Liver (tissue), 9 donors: Measurements from ENCODE around the gene BTBD7. TPM values are rescaled to one million over a fixed set of nuclear protein-coding genes. Genes with fewer than 3 reads are reported as not detected.

Source experiments
- DNase-seq: peaks from one replicate; pipeline ENCODE4 v3.0.0-alpha.2; 2017; ENCODE audit warnings: low spot score
- H3K27ac ChIP-seq, 2 donors: one replicate each; pipeline ENCODE4 v1.7.0; 2013; ENCODE audit warnings: inconsistent platforms in 2 of 2, low read length in 2 of 2, control low read depth in 1 of 2, low read depth in 1 of 2, mild to moderate bottlenecking in 1 of 2
- H3K27me3 ChIP-seq, 4 donors: one replicate each; pipeline versions ENCODE4 v1.6.1 to v1.7.0; 2013; ENCODE audit warnings: low read length in 3 of 4, inconsistent platforms in 1 of 4, mild to moderate bottlenecking in 1 of 4, moderate library complexity in 1 of 4; ENCODE audit not compliant: control insufficient read depth in 4 of 4, insufficient read depth in 4 of 4
- H3K36me3 ChIP-seq, 4 donors: one replicate each; pipeline versions ENCODE4 v1.6.1 to v1.7.0; 2013; ENCODE audit warnings: low read length in 3 of 4, mild to moderate bottlenecking in 3 of 4, low read depth in 1 of 4, moderate library complexity in 1 of 4; ENCODE audit not compliant: control insufficient read depth in 4 of 4, insufficient read depth in 3 of 4
- H3K4me1 ChIP-seq, 4 donors: one replicate each; pipeline versions ENCODE4 v1.6.1 to v1.7.0; 2013; ENCODE audit warnings: low read length in 3 of 4, mild to moderate bottlenecking in 3 of 4, moderate library complexity in 1 of 4; ENCODE audit not compliant: control insufficient read depth in 4 of 4, insufficient read depth in 4 of 4
- H3K4me3 ChIP-seq, 3 donors: one replicate each; pipeline versions ENCODE4 v1.6.1 to v1.7.0; 2013; ENCODE audit warnings: low read length in 3 of 3, control low read depth in 1 of 3, low read depth in 1 of 3, mild to moderate bottlenecking in 1 of 3
- H3K9ac ChIP-seq, 2 donors: one replicate each; pipeline ENCODE4 v1.7.0; 2013; ENCODE audit warnings: low read length in 2 of 2, mild to moderate bottlenecking in 2 of 2, moderate library complexity in 2 of 2, control low read depth in 1 of 2, low read depth in 1 of 2
- H3K9me3 ChIP-seq, 4 donors: one replicate each; pipeline versions ENCODE4 v1.6.1 to v1.7.0; 2013; ENCODE audit warnings: low read length in 3 of 4; ENCODE audit not compliant: control insufficient read depth in 4 of 4
- ATF3 ChIP-seq: IDR thresholded peaks from 2 replicates; pipeline ENCODE4 v1.6.1; 2016; ENCODE audit warnings: antibody characterized with exemption
- EGR1 ChIP-seq, 2 donors: IDR thresholded peaks; 2 replicates each; pipeline ENCODE4 v1.6.1; 2016 to 2018; ENCODE audit warnings: antibody characterized with exemption in 2 of 2, low read depth in 2 of 2
- FOXA1 ChIP-seq: IDR thresholded peaks from 2 replicates; pipeline ENCODE4 v1.6.1; 2016; ENCODE audit warnings: antibody characterized with exemption
- FOXA2 ChIP-seq: IDR thresholded peaks from 2 replicates; pipeline ENCODE4 v1.6.1; 2016; ENCODE audit warnings: antibody characterized with exemption
- GABPA ChIP-seq, 2 donors: IDR thresholded peaks in 1 of 2; conservative IDR thresholded peaks in 1 of 2; 2 replicates each; pipeline ENCODE4 v1.6.1; 2016; ENCODE audit warnings: antibody characterized with exemption in 2 of 2, mild to moderate bottlenecking in 1 of 2, moderate library complexity in 1 of 2
- HNF4A ChIP-seq, 2 donors: conservative IDR thresholded peaks; 2 replicates each; pipeline ENCODE4 v1.6.1; 2016; ENCODE audit warnings: antibody characterized with exemption in 2 of 2, mild to moderate bottlenecking in 2 of 2
- HNF4G ChIP-seq: IDR thresholded peaks from 2 replicates; pipeline ENCODE4 v1.6.1; 2016; ENCODE audit warnings: antibody characterized with exemption
- JUND ChIP-seq, 2 donors: IDR thresholded peaks; 2 replicates each; pipeline ENCODE4 v1.6.1; 2016; ENCODE audit warnings: antibody characterized with exemption in 2 of 2
- MAX ChIP-seq: IDR thresholded peaks from 2 replicates; pipeline ENCODE4 v1.6.1; 2016; ENCODE audit warnings: antibody characterized with exemption
- NR2F2 ChIP-seq: IDR thresholded peaks from 2 replicates; pipeline ENCODE4 v1.6.1; 2016; ENCODE audit warnings: antibody characterized with exemption
- RAD21 ChIP-seq, 2 donors: IDR thresholded peaks; 2 replicates each; pipeline ENCODE4 v1.6.1; 2016; ENCODE audit warnings: antibody characterized with exemption in 2 of 2, mild to moderate bottlenecking in 2 of 2
- RXRA ChIP-seq, 2 donors: IDR thresholded peaks; 2 replicates each; pipeline ENCODE4 v1.6.1; 2017 to 2018; ENCODE audit warnings: antibody characterized with exemption in 2 of 2, mild to moderate bottlenecking in 1 of 2
- SP1 ChIP-seq: IDR thresholded peaks from 2 replicates; pipeline ENCODE4 v1.6.1; 2018; ENCODE audit warnings: antibody characterized with exemption, mild to moderate bottlenecking
- TAF1 ChIP-seq: conservative IDR thresholded peaks from 2 replicates; pipeline ENCODE4 v1.6.1; 2016; ENCODE audit warnings: antibody characterized with exemption, mild to moderate bottlenecking
- YY1 ChIP-seq: IDR thresholded peaks from 2 replicates; pipeline ENCODE4 v1.6.1; 2016; ENCODE audit warnings: antibody characterized with exemption, mild to moderate bottlenecking
- WGBS: extraction: QIAGEN DNeasy Blood & Tissue Kit; methylation state at CpG from one replicate; pipeline ENCODE4 v1.1.7; 2013; 5-methylcytosine and 5-hydroxymethylcytosine counted together
- polyA plus RNA-seq, 2 donors: library from polyadenylated mRNA; stranded (reverse) in 1 of 2; unstranded in 1 of 2; fragments of 200-250 nt in 1 of 2; fragments of >200 nt in 1 of 2; fragmentation: Nextera tagmentation in 1 of 2; extraction: Ambion mirVana in 1 of 2; gene quantifications; one replicate each; pipeline versions ENCODE4 v1.2.1 to v1.2.3, GENCODE V29; 2013 to 2015
- total RNA-seq, 2 donors: library from RNA; depleted of rRNA; stranded (reverse); fragments of >200 nt; gene quantifications; one replicate each; pipeline ENCODE4 v1.2.3, GENCODE V29; 2014
- TF ChIP-seq, protein P1 (sequence below): IDR thresholded peaks from 2 replicates; pipeline ENCODE4 v1.6.1; 2016; ENCODE audit warnings: antibody characterized with exemption
- TF ChIP-seq, protein P2 (sequence below): fragments of 150-350 bp; IDR thresholded peaks from 2 replicates; pipeline ENCODE4 v1.5.1; 2017; ENCODE audit warnings: improper control_type of control experiment, low read depth, low read length; ENCODE audit not compliant: missing input control
- TF ChIP-seq, protein P3 (sequence below): IDR thresholded peaks from 2 replicates; pipeline ENCODE4 v1.6.1; 2016; ENCODE audit warnings: antibody characterized with exemption, mild to moderate bottlenecking
- donor health status: healthy.
- donor health status: healthy.
- donor health status: healthy.
- donor health status: healthy.
- donor health status: healthy.

Gene BTBD7
- total and polyA plus RNA-seq, 4 donors, result 4.4 to 17.7 (median 10.2) TPM

DNA sequence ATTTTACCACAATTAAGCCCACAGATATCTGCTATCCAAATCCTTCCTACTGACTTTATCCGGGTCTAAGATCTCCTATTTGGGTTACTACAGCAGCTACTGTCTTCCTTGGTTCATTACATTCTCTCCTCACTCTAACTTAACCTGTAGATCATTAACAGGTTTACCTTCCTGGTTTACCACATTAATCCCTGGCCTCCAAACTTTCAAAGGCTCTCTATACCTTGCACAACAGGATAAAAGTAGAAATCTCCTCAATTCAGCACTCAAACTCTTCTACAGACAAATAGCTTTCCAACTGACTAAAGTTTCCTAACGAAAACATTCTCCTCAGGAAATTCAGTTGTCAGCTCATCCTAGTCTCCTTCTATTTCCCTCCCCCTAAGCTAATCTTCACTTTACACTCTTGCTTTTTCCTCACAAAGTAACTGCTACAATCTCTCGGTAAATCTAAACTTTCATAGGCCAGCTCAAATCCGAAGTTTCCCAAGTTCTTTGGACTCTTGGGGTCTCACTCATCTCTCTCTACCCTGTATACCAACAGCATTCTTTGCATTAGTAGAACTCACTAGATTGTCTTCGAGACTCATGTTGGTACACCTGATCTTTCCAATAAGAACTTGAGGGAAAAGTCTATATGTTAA lies 2.7 kb downstream of the BTBD7 start:
- H3K4me1 ChIP-seq, result peaks cover 12 to 38% (median 32%) of the 10 kb centered on the region in 4 donors
- TF ChIP-seq YY1 (no peak), TAF1 (no peak), FOXA2 (no peak), EGR1 (IDR thresholded peaks at IDR 0.05; ENCODE audit: low read depth in 2 of 2) (no peak), RAD21 (IDR thresholded peaks at IDR 0.05) (no peak), HNF4A (conservative IDR thresholded peaks at IDR 0.05) (no peak), RXRA (IDR thresholded peaks at IDR 0.05) (no peak), JUND (IDR thresholded peaks at IDR 0.05) (no peak), FOXA1 (no peak), GABPA (IDR thresholded peaks at IDR 0.05 in 1 of 2, conservative IDR thresholded peaks at IDR 0.05 in 1 of 2) (no peak), SP1 (no peak), NR2F2 (no peak), HNF4G (no peak), MAX (no peak), ATF3 (no peak)
- TF ChIP-seq, protein P1, sequence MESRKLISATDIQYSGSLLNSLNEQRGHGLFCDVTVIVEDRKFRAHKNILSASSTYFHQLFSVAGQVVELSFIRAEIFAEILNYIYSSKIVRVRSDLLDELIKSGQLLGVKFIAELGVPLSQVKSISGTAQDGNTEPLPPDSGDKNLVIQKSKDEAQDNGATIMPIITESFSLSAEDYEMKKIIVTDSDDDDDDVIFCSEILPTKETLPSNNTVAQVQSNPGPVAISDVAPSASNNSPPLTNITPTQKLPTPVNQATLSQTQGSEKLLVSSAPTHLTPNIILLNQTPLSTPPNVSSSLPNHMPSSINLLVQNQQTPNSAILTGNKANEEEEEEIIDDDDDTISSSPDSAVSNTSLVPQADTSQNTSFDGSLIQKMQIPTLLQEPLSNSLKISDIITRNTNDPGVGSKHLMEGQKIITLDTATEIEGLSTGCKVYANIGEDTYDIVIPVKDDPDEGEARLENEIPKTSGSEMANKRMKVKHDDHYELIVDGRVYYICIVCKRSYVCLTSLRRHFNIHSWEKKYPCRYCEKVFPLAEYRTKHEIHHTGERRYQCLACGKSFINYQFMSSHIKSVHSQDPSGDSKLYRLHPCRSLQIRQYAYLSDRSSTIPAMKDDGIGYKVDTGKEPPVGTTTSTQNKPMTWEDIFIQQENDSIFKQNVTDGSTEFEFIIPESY, result no peak
- TF ChIP-seq, protein P2, sequence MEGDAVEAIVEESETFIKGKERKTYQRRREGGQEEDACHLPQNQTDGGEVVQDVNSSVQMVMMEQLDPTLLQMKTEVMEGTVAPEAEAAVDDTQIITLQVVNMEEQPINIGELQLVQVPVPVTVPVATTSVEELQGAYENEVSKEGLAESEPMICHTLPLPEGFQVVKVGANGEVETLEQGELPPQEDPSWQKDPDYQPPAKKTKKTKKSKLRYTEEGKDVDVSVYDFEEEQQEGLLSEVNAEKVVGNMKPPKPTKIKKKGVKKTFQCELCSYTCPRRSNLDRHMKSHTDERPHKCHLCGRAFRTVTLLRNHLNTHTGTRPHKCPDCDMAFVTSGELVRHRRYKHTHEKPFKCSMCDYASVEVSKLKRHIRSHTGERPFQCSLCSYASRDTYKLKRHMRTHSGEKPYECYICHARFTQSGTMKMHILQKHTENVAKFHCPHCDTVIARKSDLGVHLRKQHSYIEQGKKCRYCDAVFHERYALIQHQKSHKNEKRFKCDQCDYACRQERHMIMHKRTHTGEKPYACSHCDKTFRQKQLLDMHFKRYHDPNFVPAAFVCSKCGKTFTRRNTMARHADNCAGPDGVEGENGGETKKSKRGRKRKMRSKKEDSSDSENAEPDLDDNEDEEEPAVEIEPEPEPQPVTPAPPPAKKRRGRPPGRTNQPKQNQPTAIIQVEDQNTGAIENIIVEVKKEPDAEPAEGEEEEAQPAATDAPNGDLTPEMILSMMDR, result no peak
- TF ChIP-seq, protein P3, sequence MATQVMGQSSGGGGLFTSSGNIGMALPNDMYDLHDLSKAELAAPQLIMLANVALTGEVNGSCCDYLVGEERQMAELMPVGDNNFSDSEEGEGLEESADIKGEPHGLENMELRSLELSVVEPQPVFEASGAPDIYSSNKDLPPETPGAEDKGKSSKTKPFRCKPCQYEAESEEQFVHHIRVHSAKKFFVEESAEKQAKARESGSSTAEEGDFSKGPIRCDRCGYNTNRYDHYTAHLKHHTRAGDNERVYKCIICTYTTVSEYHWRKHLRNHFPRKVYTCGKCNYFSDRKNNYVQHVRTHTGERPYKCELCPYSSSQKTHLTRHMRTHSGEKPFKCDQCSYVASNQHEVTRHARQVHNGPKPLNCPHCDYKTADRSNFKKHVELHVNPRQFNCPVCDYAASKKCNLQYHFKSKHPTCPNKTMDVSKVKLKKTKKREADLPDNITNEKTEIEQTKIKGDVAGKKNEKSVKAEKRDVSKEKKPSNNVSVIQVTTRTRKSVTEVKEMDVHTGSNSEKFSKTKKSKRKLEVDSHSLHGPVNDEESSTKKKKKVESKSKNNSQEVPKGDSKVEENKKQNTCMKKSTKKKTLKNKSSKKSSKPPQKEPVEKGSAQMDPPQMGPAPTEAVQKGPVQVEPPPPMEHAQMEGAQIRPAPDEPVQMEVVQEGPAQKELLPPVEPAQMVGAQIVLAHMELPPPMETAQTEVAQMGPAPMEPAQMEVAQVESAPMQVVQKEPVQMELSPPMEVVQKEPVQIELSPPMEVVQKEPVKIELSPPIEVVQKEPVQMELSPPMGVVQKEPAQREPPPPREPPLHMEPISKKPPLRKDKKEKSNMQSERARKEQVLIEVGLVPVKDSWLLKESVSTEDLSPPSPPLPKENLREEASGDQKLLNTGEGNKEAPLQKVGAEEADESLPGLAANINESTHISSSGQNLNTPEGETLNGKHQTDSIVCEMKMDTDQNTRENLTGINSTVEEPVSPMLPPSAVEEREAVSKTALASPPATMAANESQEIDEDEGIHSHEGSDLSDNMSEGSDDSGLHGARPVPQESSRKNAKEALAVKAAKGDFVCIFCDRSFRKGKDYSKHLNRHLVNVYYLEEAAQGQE, result no peak
- WGBS, result 46% methylated on average over 5 of the region's 5 CpGs
- H3K36me3 ChIP-seq, result no peaks in the 10 kb centered on the region
- no peak overlapping the region for H3K4me3 ChIP-seq
- peak overlapping the region in 1 of 2 donors; percentile 7 for H3K27ac ChIP-seq
- no peaks in the 10 kb centered on the region for H3K27me3 ChIP-seq
- no peak overlapping the region for H3K9ac ChIP-seq
- no peaks in the 10 kb centered on the region for H3K9me3 ChIP-seq
- no peak for DNase-seq
